ENCODE measurements around the gene ZNF296.

Gene ZNF296

DNA sequence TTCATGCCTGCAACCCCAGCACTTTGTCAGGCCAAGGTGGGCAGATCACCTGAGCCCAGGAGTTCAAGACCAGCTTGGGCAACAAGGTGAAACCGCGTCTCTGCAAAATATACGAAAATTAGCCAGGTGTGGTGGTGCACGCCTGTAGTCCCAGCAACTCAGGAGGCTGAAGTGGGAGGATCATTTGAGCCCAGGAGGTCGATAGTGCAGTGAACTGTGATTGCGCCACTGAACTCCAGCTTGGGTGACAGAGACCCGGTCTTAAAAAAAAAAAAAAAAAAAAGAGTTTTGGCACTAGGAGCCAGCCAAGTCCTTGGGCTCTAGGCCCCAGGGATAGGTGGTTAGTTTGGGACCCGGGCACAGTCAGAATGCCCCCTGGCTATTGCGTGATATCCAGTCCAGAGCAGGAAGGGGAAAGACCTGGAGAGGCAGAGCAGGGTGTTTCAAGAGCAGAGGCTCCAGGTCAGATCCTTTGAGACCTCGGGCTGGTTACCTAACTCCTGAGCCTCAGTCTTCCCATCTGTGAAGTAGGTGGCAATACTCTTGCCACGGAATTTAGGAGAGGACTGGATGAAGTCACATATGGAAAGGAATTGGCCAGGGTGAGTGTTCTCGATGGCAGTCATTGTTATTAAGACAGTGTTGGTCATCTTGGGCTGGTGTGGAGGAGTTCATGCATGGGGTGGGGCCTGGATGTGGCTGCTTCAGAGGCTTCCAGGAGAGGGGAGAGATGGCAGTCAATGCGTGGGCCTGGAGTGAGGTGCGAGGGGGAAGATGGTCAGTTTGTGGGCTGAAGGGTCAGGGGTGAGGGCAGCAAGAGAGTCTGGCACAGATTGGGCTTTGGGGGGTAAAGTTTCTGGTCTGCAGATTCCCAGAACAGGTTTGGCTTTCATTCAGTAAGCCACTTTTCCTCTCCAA is 19.5 kb upstream of the ZNF296 start:
- H3K9me2 ChIP-seq (replicated peaks; ENCODE audit: insufficient read depth, low read length): no peaks in the 10 kb centered on the region
- H3K4me3 ChIP-seq (ENCODE audit: low read length): no peak overlapping the region
- TF ChIP-seq EZH2phosphoT487 (IDR thresholded peaks at IDR 0.05; ENCODE audit: low read length): no peak
- TF ChIP-seq, protein P1, sequence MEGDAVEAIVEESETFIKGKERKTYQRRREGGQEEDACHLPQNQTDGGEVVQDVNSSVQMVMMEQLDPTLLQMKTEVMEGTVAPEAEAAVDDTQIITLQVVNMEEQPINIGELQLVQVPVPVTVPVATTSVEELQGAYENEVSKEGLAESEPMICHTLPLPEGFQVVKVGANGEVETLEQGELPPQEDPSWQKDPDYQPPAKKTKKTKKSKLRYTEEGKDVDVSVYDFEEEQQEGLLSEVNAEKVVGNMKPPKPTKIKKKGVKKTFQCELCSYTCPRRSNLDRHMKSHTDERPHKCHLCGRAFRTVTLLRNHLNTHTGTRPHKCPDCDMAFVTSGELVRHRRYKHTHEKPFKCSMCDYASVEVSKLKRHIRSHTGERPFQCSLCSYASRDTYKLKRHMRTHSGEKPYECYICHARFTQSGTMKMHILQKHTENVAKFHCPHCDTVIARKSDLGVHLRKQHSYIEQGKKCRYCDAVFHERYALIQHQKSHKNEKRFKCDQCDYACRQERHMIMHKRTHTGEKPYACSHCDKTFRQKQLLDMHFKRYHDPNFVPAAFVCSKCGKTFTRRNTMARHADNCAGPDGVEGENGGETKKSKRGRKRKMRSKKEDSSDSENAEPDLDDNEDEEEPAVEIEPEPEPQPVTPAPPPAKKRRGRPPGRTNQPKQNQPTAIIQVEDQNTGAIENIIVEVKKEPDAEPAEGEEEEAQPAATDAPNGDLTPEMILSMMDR (IDR thresholded peaks at IDR 0.05; ENCODE audit: low read length): no peak
- TF ChIP-seq EZH2 (optimal IDR thresholded peaks at IDR 0.05; ENCODE audit: low read depth, low read length): no peak
- no peak overlapping the region for H3K9ac ChIP-seq (ENCODE audit: low read length)
- H3K36me3 ChIP-seq (replicated peaks; ENCODE audit: insufficient read depth, low read length): 0 out of 2 replicates have a peak, but pooled peaks cover 3% of the 10 kb centered on the region
- no peak overlapping the region for H3K27ac ChIP-seq (ENCODE audit: low read length)
- H3K79me2 ChIP-seq (ENCODE audit: low read length): peaks cover 79% of the 10 kb centered on the region
- no peak overlapping the region for H2AFZ ChIP-seq (ENCODE audit: low read length)
- H3K4me2 ChIP-seq (ENCODE audit: low read depth, low read length): no peak overlapping the region
- peaks cover 12% of the 10 kb centered on the region; the same call in 1 of the 2 replicates for H4K20me1 ChIP-seq (ENCODE audit: insufficient read depth, low read length)
- no peaks in the 10 kb centered on the region for H3K9me3 ChIP-seq (replicated peaks; ENCODE audit: insufficient read depth, low read length)
- H3K4me1 ChIP-seq (ENCODE audit: low read length): peaks cover 10% of the 10 kb centered on the region
- no peaks in the 10 kb centered on the region for H3K27me3 ChIP-seq (replicated peaks; ENCODE audit: insufficient read depth, low read length)
- no peak for DNase-seq
- H3F3A ChIP-seq (ENCODE audit: insufficient read depth, low read length): peaks cover 21% of the 10 kb centered on the region

- Histone ChIP-seq H3K4me1 (ENCODE audit: low read length) (peaks cover 10% of the 10 kb centered on the region), H3K4me3 (ENCODE audit: low read length) (peak overlapping the region; percentile 16; the same call in 1 of the 2 replicates), H3F3A (ENCODE audit: insufficient read depth, low read length) (peaks cover 26% of the 10 kb centered on the region), H3K27ac (ENCODE audit: low read length) (no peak overlapping the region), H3K9me2 (replicated peaks; ENCODE audit: insufficient read depth, low read length) (no peaks in the 10 kb centered on the region), H2AFZ (ENCODE audit: low read length) (no peak overlapping the region), H3K9me3 (replicated peaks; ENCODE audit: insufficient read depth, low read length) (no peaks in the 10 kb centered on the region), H3K4me2 (ENCODE audit: low read depth, low read length) (peak overlapping the region; percentile 98), H3K79me2 (ENCODE audit: low read length) (peaks cover 72% of the 10 kb centered on the region), H4K20me1 (ENCODE audit: insufficient read depth, low read length) (peaks cover 7% of the 10 kb centered on the region; the same call in 1 of the 2 replicates), H3K36me3 (replicated peaks; ENCODE audit: insufficient read depth, low read length) (0 out of 2 replicates have a peak, but pooled peaks cover 3% of the 10 kb centered on the region), H3K27me3 (replicated peaks; ENCODE audit: insufficient read depth, low read length) (no peaks in the 10 kb centered on the region), H3K9ac (ENCODE audit: low read length) (no peak overlapping the region)
- DNase-seq: no peak
- no peak for TF ChIP-seq EZH2phosphoT487 (IDR thresholded peaks at IDR 0.05; ENCODE audit: low read length)
- TF ChIP-seq EZH2 (optimal IDR thresholded peaks at IDR 0.05; ENCODE audit: low read depth, low read length): no peak
- TF ChIP-seq, protein P1 (IDR thresholded peaks at IDR 0.05; ENCODE audit: low read length): no peak
Measured at GRCh38 chr19:45094707-45095106, 18.4 kb upstream of the ZNF296 start.

DNA sequence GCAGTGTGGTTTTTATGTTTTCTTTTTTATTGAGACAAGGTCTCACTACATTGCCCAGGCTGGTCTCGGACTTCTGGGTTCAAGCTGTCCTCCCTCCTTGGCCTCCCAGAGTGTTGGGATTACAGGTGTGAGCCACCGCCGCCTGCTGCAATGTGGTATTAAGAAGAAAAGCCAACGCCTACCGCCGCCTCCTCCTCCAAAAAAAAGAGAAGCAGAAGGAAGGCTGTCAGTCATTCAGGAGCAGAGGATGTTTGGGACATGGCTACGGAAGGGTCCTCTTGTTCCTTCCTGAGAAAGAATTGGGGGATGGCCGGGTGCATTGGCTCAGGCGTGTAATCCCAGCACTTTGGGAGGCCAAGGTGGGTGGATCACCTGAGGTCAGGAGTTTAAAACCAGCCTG is 17.9 kb upstream of the ZNF296 start:
- no peak overlapping the region; the same call in 1 of the 2 replicates for H3K27ac ChIP-seq (ENCODE audit: low read length)
- H3K9me2 ChIP-seq (replicated peaks; ENCODE audit: insufficient read depth, low read length): no peaks in the 10 kb centered on the region
- H2AFZ ChIP-seq (ENCODE audit: low read length): no peak overlapping the region
- H3F3A ChIP-seq (ENCODE audit: insufficient read depth, low read length): peaks cover 26% of the 10 kb centered on the region
- DNase-seq: no peak
- H3K4me1 ChIP-seq (ENCODE audit: low read length): peaks cover 10% of the 10 kb centered on the region
- peaks cover 2% of the 10 kb centered on the region; the same call in 1 of the 2 replicates for H4K20me1 ChIP-seq (ENCODE audit: insufficient read depth, low read length)
- peaks cover 66% of the 10 kb centered on the region for H3K79me2 ChIP-seq (ENCODE audit: low read length)
- H3K27me3 ChIP-seq (replicated peaks; ENCODE audit: insufficient read depth, low read length): no peaks in the 10 kb centered on the region
- H3K4me2 ChIP-seq (ENCODE audit: low read depth, low read length): peak overlapping the region; percentile 98
- H3K4me3 ChIP-seq (ENCODE audit: low read length): peak overlapping the region; percentile 89
- peak overlapping the region; percentile 99 for H3K9ac ChIP-seq (ENCODE audit: low read length)
- no peaks in the 10 kb centered on the region for H3K9me3 ChIP-seq (replicated peaks; ENCODE audit: insufficient read depth, low read length)
- no peak for TF ChIP-seq EZH2 (optimal IDR thresholded peaks at IDR 0.05; ENCODE audit: low read depth, low read length)
- TF ChIP-seq, protein P1 (IDR thresholded peaks at IDR 0.05; ENCODE audit: low read length): no peak
- TF ChIP-seq EZH2phosphoT487 (IDR thresholded peaks at IDR 0.05; ENCODE audit: low read length): no peak
- 0 out of 2 replicates have a peak, but pooled peaks cover 3% of the 10 kb centered on the region for H3K36me3 ChIP-seq (replicated peaks; ENCODE audit: insufficient read depth, low read length)

Measured in MM.1S (cell line).